HepG2 (cell line): ENCODE data around the gene SECTM1. TPM values are rescaled to one million over a fixed set of nuclear protein-coding genes. Genes with fewer than 3 reads are reported as not detected.
A peak's percentile ranks its signal among the peaks of the same experiment; 100 is the strongest.

Source experiments
- ATAC-seq: fragments of 200-7000 bp; cut with Tn5 transposase; 3 replicates; pipeline ENCODE4 v1.9.1; 2020; ENCODE audit warnings: mild to moderate bottlenecking, moderate library complexity
- BruUV-seq: library from RNA; stranded (reverse); fragments of 400-500 nt; replicated peaks from 2 replicates; lab custom pipeline; 2021; lab: Mats Ljungman, UMichigan
- CTCF ChIA-PET: fragments of 300-600 bp; formaldehyde crosslinking; extraction: SDS; loops from one replicate; lab custom pipeline; 2021; ENCODE audit warnings: low total read pairs, inconsistent platforms, low intra/inter-chr PET ratio; lab: Yijun Ruan, JAX
- POLR2A ChIA-PET: fragments of 350-600 bp; sonication (Branson Sonifier 250); formaldehyde crosslinking; loops from one replicate; lab custom pipeline; 2020; ENCODE audit warnings: antibody characterized with exemption, inconsistent platforms; lab: Yijun Ruan, JAX
- DNase-seq: peaks from one replicate; pipeline ENCODE4 v3.0.0-alpha.2; 2015; ENCODE audit warnings: low spot score
- FAIRE-seq: peaks from 3 replicates; lab custom pipeline; 2011; peaks lifted over from hg19 to GRCh38; lab: Jason Lieb, UNC
- H2AFZ ChIP-seq: one replicate; pipeline ENCODE4 v1.6.1; 2011; ENCODE audit warnings: low read length, inconsistent platforms
- H3K27ac ChIP-seq: fragments of 300-600 bp; 3 replicates; pipeline ENCODE4 v1.8.0; 2011; ENCODE audit warnings: mixed run types, mild to moderate bottlenecking, mixed read lengths, low read length, inconsistent platforms; ENCODE audit not compliant: insufficient read depth; ENCODE audit errors: extremely low read length
- H3K27me3 ChIP-seq, 2 experiments: fragments of 200-600 bp in 1 of 2; 2 replicates in 1 of 2; 3 replicates in 1 of 2; pipeline versions ENCODE4 v1.6.0 to v1.8.0; 2011; ENCODE audit warnings: low read length in 2 of 2, mild to moderate bottlenecking in 2 of 2, moderate library complexity in 2 of 2, inconsistent platforms in 1 of 2; ENCODE audit not compliant: insufficient read depth in 2 of 2, control insufficient read depth in 1 of 2
- H3K36me3 ChIP-seq, 2 experiments: fragments of 200-600 bp in 1 of 2; replicated peaks in 1 of 2; 2 replicates in 1 of 2; 3 replicates in 1 of 2; pipeline versions ENCODE4 v1.5.1 to v1.8.0; 2011; ENCODE audit warnings: low read length in 2 of 2, inconsistent platforms in 1 of 2; ENCODE audit not compliant: insufficient read depth in 2 of 2, control insufficient read depth in 1 of 2
- H3K4me1 ChIP-seq: 2 replicates; pipeline ENCODE4 v1.5.1; 2012; ENCODE audit warnings: low read length, inconsistent platforms; ENCODE audit not compliant: insufficient read depth
- H3K4me2 ChIP-seq: 2 replicates; pipeline ENCODE4 v1.6.0; 2011; ENCODE audit warnings: low read depth, low read length, inconsistent platforms
- H3K4me3 ChIP-seq, 3 experiments: fragments of 200-600 bp in 1 of 3; sonication (generic), shearing (Covaris generic) in 1 of 3; replicated peaks in 1 of 3; 2 replicates each; pipeline ENCODE4 v1.5.1; 2011 to 2016; ENCODE audit warnings: low read length in 3 of 3, inconsistent platforms in 2 of 3, low read depth in 2 of 3, mild to moderate bottlenecking in 2 of 3, control low read depth in 1 of 3, mixed read lengths in 1 of 3; ENCODE audit not compliant: insufficient read depth in 1 of 3
- H3K79me2 ChIP-seq: one replicate; pipeline ENCODE4 v1.6.1; 2011; ENCODE audit warnings: low read length, inconsistent platforms; ENCODE audit not compliant: insufficient read depth
- H3K9ac ChIP-seq: 2 replicates; pipeline ENCODE4 v1.6.0; 2011; ENCODE audit warnings: mild to moderate bottlenecking, low read depth, low read length, inconsistent platforms; ENCODE audit not compliant: insufficient read depth
- H3K9me3 ChIP-seq: 2 replicates; pipeline ENCODE4 v1.5.1; 2012; ENCODE audit warnings: mild to moderate bottlenecking, low read length
- H4K20me1 ChIP-seq: 2 replicates; pipeline ENCODE4 v1.6.0; 2011; ENCODE audit warnings: inconsistent platforms, mild to moderate bottlenecking, low read length, moderate library complexity; ENCODE audit not compliant: insufficient read depth
- GTF2F1 ChIP-seq: fragments of 150-350 bp; IDR thresholded peaks from 2 replicates; pipeline ENCODE4 v1.6.1; 2014; ENCODE audit warnings: low read length
- NR2C2 ChIP-seq: sonication (generic); formaldehyde crosslinking; IDR thresholded peaks from 2 replicates; pipeline ENCODE4 v1.4.0; 2020; ENCODE audit warnings: missing genetic modification reagents, mild to moderate bottlenecking, moderate library complexity, borderline replicate concordance
- REL ChIP-seq: sonication (generic); formaldehyde crosslinking; conservative IDR thresholded peaks from 2 replicates; pipeline ENCODE4 v1.8.0; 2022; ENCODE audit warnings: mild to moderate bottlenecking, missing genetic modification reagents, moderate library complexity
- SPEN ChIP-seq: sonication (generic); formaldehyde crosslinking; IDR thresholded peaks from 2 replicates; pipeline ENCODE4 v1.5.1; 2020; ENCODE audit warnings: low read depth, mild to moderate bottlenecking, missing genetic modification reagents
- ZEB1 ChIP-seq: IDR thresholded peaks from 2 replicates; pipeline ENCODE4 v1.6.1; 2012; ENCODE audit warnings: mild to moderate bottlenecking, low read depth, inconsistent platforms; ENCODE audit not compliant: insufficient replicate concordance
- ZNF367 ChIP-seq: sonication (generic); formaldehyde crosslinking; IDR thresholded peaks from 2 replicates; pipeline ENCODE4 v1.4.0; 2020; ENCODE audit warnings: missing genetic modification reagents, borderline replicate concordance
- ZNF589 ChIP-seq: sonication (generic); formaldehyde crosslinking; conservative IDR thresholded peaks from 2 replicates; pipeline ENCODE4 v1.8.0; 2022; ENCODE audit warnings: mild to moderate bottlenecking, moderate library complexity, missing genetic modification reagents
- ZNF768 ChIP-seq: sonication (generic); formaldehyde crosslinking; IDR thresholded peaks from 2 replicates; pipeline ENCODE4 v1.4.0; 2020; ENCODE audit warnings: missing genetic modification reagents
- WGBS: methylation state at CpG from one replicate; pipeline ENCODE4 v1.1.6; 2017; ENCODE audit warnings: low lambda C conversion rate; 5-methylcytosine and 5-hydroxymethylcytosine counted together
- in situ Hi-C: cut with HindIII; loops from 2 replicates; pipeline ENCODE4 v1.10.0; 2017; ENCODE audit warnings: low pct_unique_long_range_greater_than_20kb; ENCODE audit not compliant: extremely low pct_ligation_motif_present
- intact Hi-C: fragments of 100-400 bp; cut with micrococcal nuclease; formaldehyde crosslinking; loops from one replicate; pipeline ENCODE4 v1.10.0; 2022; ENCODE audit not compliant: unreplicated experiment
- polyA plus RNA-seq, 8 experiments: library from polyadenylated mRNA; depleted of rRNA in 3 of 8; stranded (reverse) in 7 of 8; unstranded in 1 of 8; fragments of >200 nt; fragmentation: Illumina TruSeq in 4 of 8; extraction: Trizol in 4 of 8; gene quantifications; 2 replicates each; pipeline versions ENCODE4 v1.2.1 to v1.2.3, GENCODE V29; 2011 to 2016; ENCODE audit warnings: low read depth in 4 of 8, missing spikeins in 1 of 8, mixed read lengths in 1 of 8; ENCODE audit not compliant: insufficient read depth in 1 of 8
- total RNA-seq, 5 experiments: library from RNA; depleted of rRNA; stranded (reverse); fragments of >200 nt; fragmentation: Illumina TruSeq; extraction: Trizol; gene quantifications; 2 replicates each; pipeline ENCODE4 v1.2.3, GENCODE V29; 2016; ENCODE audit warnings: low read depth in 1 of 5
- TF ChIP-seq, protein P1 (sequence below): sonication (generic); formaldehyde crosslinking; IDR thresholded peaks from 2 replicates; pipeline ENCODE4 v1.8.1; 2022; ENCODE audit warnings: mild to moderate bottlenecking, missing genetic modification reagents
- TF ChIP-seq, protein P2 (sequence below): sonication (generic); formaldehyde crosslinking; IDR thresholded peaks from 2 replicates; pipeline ENCODE4 v1.9.0; 2021; ENCODE audit warnings: missing genetic modification reagents, borderline replicate concordance
- TF ChIP-seq, protein P3 (sequence below): sonication (generic); formaldehyde crosslinking; IDR thresholded peaks from 2 replicates; pipeline ENCODE4 v1.5.0; 2020; ENCODE audit warnings: mild to moderate bottlenecking, missing genetic modification reagents
- TF ChIP-seq, protein P4 (sequence below): sonication (generic); formaldehyde crosslinking; IDR thresholded peaks from 2 replicates; pipeline ENCODE4 v1.4.0; 2020; ENCODE audit warnings: mild to moderate bottlenecking, low read depth, missing genetic modification reagents

Gene SECTM1
- total and polyA plus RNA-seq, 2 of the 13 experiments (the other 11 are each of a cell fraction or from before 2014, with no cell fraction given): 3.5 to 5.3 TPM

DNA sequence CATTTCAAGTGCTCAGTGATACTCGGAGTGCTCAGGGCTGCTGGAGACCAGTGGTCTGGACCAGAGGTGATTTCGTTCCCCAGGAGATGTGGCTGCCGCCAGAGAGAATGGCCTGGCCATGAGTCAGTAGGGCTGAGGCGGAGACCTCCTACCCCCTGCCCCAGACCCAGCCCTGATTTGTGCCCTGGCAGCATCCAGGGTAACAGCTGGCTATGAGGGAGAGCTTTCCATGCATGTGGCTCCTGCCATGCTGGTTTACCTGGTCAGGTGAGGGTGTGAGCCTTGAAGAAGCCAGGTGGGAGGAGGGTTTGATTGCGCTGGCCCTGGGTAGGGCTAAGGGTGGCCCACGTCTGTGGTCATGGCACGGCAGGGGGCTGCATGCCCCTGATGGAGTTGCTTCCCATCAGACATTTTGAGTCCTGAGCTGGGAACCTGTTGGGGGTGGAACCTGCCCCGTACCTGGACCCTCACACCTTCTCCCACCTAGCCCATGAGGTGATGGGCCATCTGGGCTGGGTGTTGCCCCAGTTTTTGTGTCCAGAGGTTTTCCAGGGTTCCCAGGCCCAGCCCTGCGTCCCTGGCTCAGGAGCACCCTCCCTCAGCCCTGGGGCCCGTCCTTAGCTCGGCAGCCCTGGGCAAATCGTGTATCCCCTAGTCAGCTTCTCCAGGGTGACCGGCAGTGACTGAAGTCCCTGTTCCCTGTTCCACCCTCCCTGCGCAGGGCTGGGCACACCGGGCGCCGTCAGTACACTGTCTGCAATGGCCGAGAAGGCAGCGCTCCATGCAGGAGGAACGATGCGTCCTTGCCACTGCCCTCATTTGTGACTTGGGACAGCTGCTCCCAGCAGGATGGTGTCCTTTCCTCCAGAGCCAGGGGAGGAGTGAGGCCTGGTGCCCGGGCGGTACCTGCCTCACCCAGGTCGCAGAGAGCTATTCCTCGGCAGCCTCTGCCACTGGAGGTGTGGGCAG lies 51.0 kb downstream of the SECTM1 start:
- in situ Hi-C loops: no loop called here
- H2AFZ ChIP-seq: no peak overlapping the region
- H3K27ac ChIP-seq: no peak overlapping the region
- intact Hi-C loops: no loop called here
- WGBS: 45% methylated on average over 18 of the region's 25 CpGs
- ChIA-PET CTCF (no interaction called here), POLR2A (interaction anchor here (0.8 to 4.4 kb wide), 8 partner anchors 8 to 43 kb away, joined by 3 to 46 read pairs (median 8); partner anchors contain the start of genes CD7 and CSNK1D)
- H3K36me3 ChIP-seq: no peaks in the 10 kb centered on the region
- no peaks in the 10 kb centered on the region for H3K79me2 ChIP-seq
- no peaks in the 10 kb centered on the region for H3K9me3 ChIP-seq
- no peak for DNase-seq
- FAIRE-seq: no peak
- peaks cover 2 to 14% of the 10 kb centered on the region in 2 experiments; a peak in 4 of 5 replicates for H3K27me3 ChIP-seq
- peak overlapping the region in 1 of 3 experiments; percentile 47; a peak in 1 of 6 replicates for H3K4me3 ChIP-seq
- no TSS peak for BruUV-seq
- H3K4me1 ChIP-seq: peaks cover 62% of the 10 kb centered on the region
- H3K4me2 ChIP-seq: peak overlapping the region; percentile 54
- no peaks in the 10 kb centered on the region for H4K20me1 ChIP-seq
- ATAC-seq: peak; percentile 24
- TF ChIP-seq ZNF768 (CRISPR knock-in tag) (0 out of 2 replicates have a peak, but pooled peaks have one; percentile 8), GTF2F1 (no peak), ZEB1 (no peak), ZNF367 (CRISPR knock-in tag) (no peak), NR2C2 (CRISPR knock-in tag) (no peak), REL (CRISPR knock-in tag) (no peak), SPEN (no peak; the same call in 1 of the 2 replicates), ZNF589 (CRISPR knock-in tag) (0 out of 2 replicates have a peak, but pooled peaks have one; percentile 53)
- TF ChIP-seq, protein P1, sequence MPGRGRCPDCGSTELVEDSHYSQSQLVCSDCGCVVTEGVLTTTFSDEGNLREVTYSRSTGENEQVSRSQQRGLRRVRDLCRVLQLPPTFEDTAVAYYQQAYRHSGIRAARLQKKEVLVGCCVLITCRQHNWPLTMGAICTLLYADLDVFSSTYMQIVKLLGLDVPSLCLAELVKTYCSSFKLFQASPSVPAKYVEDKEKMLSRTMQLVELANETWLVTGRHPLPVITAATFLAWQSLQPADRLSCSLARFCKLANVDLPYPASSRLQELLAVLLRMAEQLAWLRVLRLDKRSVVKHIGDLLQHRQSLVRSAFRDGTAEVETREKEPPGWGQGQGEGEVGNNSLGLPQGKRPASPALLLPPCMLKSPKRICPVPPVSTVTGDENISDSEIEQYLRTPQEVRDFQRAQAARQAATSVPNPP (CRISPR knock-in tag): no peak
- TF ChIP-seq, protein P2, sequence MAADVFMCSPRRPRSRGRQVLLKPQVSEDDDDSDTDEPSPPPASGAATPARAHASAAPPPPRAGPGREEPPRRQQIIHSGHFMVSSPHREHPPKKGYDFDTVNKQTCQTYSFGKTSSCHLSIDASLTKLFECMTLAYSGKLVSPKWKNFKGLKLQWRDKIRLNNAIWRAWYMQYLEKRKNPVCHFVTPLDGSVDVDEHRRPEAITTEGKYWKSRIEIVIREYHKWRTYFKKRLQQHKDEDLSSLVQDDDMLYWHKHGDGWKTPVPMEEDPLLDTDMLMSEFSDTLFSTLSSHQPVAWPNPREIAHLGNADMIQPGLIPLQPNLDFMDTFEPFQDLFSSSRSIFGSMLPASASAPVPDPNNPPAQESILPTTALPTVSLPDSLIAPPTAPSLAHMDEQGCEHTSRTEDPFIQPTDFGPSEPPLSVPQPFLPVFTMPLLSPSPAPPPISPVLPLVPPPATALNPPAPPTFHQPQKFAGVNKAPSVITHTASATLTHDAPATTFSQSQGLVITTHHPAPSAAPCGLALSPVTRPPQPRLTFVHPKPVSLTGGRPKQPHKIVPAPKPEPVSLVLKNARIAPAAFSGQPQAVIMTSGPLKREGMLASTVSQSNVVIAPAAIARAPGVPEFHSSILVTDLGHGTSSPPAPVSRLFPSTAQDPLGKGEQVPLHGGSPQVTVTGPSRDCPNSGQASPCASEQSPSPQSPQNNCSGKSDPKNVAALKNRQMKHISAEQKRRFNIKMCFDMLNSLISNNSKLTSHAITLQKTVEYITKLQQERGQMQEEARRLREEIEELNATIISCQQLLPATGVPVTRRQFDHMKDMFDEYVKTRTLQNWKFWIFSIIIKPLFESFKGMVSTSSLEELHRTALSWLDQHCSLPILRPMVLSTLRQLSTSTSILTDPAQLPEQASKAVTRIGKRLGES (CRISPR knock-in tag): no peak
- TF ChIP-seq, protein P3, sequence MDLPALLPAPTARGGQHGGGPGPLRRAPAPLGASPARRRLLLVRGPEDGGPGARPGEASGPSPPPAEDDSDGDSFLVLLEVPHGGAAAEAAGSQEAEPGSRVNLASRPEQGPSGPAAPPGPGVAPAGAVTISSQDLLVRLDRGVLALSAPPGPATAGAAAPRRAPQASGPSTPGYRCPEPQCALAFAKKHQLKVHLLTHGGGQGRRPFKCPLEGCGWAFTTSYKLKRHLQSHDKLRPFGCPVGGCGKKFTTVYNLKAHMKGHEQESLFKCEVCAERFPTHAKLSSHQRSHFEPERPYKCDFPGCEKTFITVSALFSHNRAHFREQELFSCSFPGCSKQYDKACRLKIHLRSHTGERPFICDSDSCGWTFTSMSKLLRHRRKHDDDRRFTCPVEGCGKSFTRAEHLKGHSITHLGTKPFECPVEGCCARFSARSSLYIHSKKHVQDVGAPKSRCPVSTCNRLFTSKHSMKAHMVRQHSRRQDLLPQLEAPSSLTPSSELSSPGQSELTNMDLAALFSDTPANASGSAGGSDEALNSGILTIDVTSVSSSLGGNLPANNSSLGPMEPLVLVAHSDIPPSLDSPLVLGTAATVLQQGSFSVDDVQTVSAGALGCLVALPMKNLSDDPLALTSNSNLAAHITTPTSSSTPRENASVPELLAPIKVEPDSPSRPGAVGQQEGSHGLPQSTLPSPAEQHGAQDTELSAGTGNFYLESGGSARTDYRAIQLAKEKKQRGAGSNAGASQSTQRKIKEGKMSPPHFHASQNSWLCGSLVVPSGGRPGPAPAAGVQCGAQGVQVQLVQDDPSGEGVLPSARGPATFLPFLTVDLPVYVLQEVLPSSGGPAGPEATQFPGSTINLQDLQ (CRISPR knock-in tag): no peak
- TF ChIP-seq, protein P4, sequence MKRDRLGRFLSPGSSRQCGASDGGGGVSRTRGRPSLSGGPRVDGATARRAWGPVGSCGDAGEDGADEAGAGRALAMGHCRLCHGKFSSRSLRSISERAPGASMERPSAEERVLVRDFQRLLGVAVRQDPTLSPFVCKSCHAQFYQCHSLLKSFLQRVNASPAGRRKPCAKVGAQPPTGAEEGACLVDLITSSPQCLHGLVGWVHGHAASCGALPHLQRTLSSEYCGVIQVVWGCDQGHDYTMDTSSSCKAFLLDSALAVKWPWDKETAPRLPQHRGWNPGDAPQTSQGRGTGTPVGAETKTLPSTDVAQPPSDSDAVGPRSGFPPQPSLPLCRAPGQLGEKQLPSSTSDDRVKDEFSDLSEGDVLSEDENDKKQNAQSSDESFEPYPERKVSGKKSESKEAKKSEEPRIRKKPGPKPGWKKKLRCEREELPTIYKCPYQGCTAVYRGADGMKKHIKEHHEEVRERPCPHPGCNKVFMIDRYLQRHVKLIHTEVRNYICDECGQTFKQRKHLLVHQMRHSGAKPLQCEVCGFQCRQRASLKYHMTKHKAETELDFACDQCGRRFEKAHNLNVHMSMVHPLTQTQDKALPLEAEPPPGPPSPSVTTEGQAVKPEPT (CRISPR knock-in tag): no peak
- H3K9ac ChIP-seq: no peak overlapping the region
